Psoas muscle (tissue), 8 donors: ENCODE data around the gene GNRHR. TPM values are rescaled to one million over a fixed set of nuclear protein-coding genes. Genes with fewer than 3 reads are reported as not detected.

Source experiments
- ATAC-seq, 4 donors: fragments of 200-7000 bp; cut with Tn5 transposase; one replicate each; pipeline ENCODE4 v1.9.1; 2020; ENCODE audit warnings: moderate library complexity in 3 of 4, mild to moderate bottlenecking in 2 of 4
- DNase-seq, 2 donors: peaks; one replicate each; pipeline ENCODE4 v3.0.0-alpha.2; 2020
- H3K27ac ChIP-seq: fragments of 200-600 bp; one replicate; pipeline ENCODE4 v1.8.0; 2022
- H3K27me3 ChIP-seq, 3 donors: fragments of 200-600 bp in 1 of 3; one replicate each; pipeline versions ENCODE4 v1.6.1 to v1.8.0; 2013 to 2022; ENCODE audit warnings: low read length in 2 of 3, mild to moderate bottlenecking in 2 of 3, moderate library complexity in 1 of 3; ENCODE audit not compliant: insufficient read depth in 3 of 3
- H3K36me3 ChIP-seq, 2 donors: fragments of 200-600 bp in 1 of 2; one replicate each; pipeline versions ENCODE4 v1.6.1 to v1.8.0; 2013 to 2022; ENCODE audit warnings: low read depth in 1 of 2, mild to moderate bottlenecking in 1 of 2, moderate library complexity in 1 of 2; ENCODE audit not compliant: insufficient read depth in 1 of 2
- H3K4me1 ChIP-seq: fragments of 200-600 bp; one replicate; pipeline ENCODE4 v1.8.0; 2022
- H3K4me3 ChIP-seq: fragments of 200-600 bp; one replicate; pipeline ENCODE4 v1.8.0; 2022; ENCODE audit warnings: mild to moderate bottlenecking
- H3K9me3 ChIP-seq: fragments of 200-600 bp; one replicate; pipeline ENCODE4 v1.8.0; 2022
- WGBS, 3 donors: extraction: QIAGEN DNeasy Blood & Tissue Kit; methylation state at CpG; one replicate each; pipeline versions ENCODE4 v1.1.6 to v1.1.7; 2013; 5-methylcytosine and 5-hydroxymethylcytosine counted together
- intact Hi-C, 2 donors: fragments of 100-400 bp; cut with DNase I; formaldehyde crosslinking; loops; one replicate each; pipeline versions ENCODE4 v1.11.0 to v1.14.2; 2022
- polyA plus RNA-seq, 3 donors: library from polyadenylated mRNA; stranded (reverse); fragments of 200-250 nt; gene quantifications; one replicate each; pipeline ENCODE4 v1.2.3, GENCODE V29; 2013
- total RNA-seq, 4 donors: library from RNA; stranded (reverse); fragmentation: NEBNext Ultra II Directional in 2 of 4; extraction: Animal tissue kit (Norgen Biotek cat#: 25700) in 2 of 4; gene quantifications; one replicate each; pipeline versions ENCODE4 v1.2.1 to v1.2.4, GENCODE V29; 2021 to 2023
- TF ChIP-seq, protein P1 (sequence below): fragments of 200-600 bp; IDR thresholded peaks from one replicate; pipeline ENCODE4 v1.8.0; 2022; ENCODE audit warnings: antibody characterized with exemption
- donor health status: healthy with polysubstance abuse.
- donor health status: DM: no; HTN: no; CAD: no; lungs with moderate emphysema.
- donor health status: Bipolar disorder and iron deficiency.
- donor health status: healthy.
- donor health status: DM: yes; HTN: yes; CAD: no.
- donor health status: DM: no; HTN: no; CAD: no.
- donor health status: DM: no; HTN: no; CAD: no.
- donor health status: DM: yes; HTN: yes; CAD: no.

The GNRHR gene
- total and polyA plus RNA-seq, 7 donors, result not detected

DNA sequence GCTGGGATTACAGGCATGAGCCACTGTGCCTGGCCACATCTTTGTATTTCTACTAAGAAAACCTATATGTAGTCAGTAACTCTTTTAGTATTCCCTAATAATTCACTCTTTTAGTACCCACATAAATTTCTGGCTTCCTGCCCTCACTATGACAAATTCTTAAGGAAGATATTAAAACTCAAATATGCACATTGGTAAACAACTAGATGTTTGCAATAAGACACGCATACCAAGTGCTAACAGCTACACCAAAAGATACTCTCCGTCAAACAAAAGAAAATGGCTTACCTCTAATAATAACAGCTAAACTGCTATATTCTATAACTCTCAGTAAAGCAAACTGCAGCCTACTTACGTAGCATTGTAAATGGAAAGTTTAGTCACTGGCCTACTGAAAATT lies 59.5 kb downstream of the GNRHR start:
- TF ChIP-seq, protein P1, sequence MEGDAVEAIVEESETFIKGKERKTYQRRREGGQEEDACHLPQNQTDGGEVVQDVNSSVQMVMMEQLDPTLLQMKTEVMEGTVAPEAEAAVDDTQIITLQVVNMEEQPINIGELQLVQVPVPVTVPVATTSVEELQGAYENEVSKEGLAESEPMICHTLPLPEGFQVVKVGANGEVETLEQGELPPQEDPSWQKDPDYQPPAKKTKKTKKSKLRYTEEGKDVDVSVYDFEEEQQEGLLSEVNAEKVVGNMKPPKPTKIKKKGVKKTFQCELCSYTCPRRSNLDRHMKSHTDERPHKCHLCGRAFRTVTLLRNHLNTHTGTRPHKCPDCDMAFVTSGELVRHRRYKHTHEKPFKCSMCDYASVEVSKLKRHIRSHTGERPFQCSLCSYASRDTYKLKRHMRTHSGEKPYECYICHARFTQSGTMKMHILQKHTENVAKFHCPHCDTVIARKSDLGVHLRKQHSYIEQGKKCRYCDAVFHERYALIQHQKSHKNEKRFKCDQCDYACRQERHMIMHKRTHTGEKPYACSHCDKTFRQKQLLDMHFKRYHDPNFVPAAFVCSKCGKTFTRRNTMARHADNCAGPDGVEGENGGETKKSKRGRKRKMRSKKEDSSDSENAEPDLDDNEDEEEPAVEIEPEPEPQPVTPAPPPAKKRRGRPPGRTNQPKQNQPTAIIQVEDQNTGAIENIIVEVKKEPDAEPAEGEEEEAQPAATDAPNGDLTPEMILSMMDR, result no peak
- H3K27me3 ChIP-seq, result no peaks in the 10 kb centered on the region
- ATAC-seq, result no peak
- no peak for DNase-seq
- H3K9me3 ChIP-seq, result no peaks in the 10 kb centered on the region
- no peak overlapping the region for H3K4me3 ChIP-seq
- peaks cover 0 to 31% of the 10 kb centered on the region in 2 donors for H3K36me3 ChIP-seq
- 89 to 94% (median 90%) methylated on average over 3 of the region's 3 CpGs for WGBS, 3 donors
- peaks cover 1% of the 10 kb centered on the region for H3K4me1 ChIP-seq
- no peak overlapping the region for H3K27ac ChIP-seq
- intact Hi-C loops, result no loop called here

DNA sequence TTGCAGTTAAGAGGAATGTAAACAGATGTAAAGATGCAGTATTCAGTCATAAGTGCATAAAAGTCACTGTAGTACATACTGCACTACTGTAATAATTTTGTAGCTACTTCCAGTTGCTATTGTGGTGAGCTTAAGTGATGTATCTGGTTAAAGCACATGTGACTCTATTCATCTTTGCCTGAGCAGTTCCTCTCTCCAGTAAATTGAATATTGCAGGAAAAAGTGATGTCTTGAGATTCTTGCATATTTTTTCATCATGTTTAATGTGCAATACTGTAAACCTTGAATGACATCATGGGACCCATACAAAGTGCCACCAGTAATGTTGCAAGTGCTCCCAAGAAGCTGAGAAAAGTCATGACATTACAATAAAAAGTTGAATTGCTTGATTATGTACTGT lies 62.9 kb downstream of the GNRHR start:
- intact Hi-C loops, result no loop called here
- Histone ChIP-seq H3K4me1 (no peaks in the 10 kb centered on the region), H3K27me3 (no peaks in the 10 kb centered on the region), H3K9me3 (no peaks in the 10 kb centered on the region), H3K36me3 (peaks cover 0 to 31% of the 10 kb centered on the region in 2 donors), H3K4me3 (no peak overlapping the region), H3K27ac (no peak overlapping the region)
- TF ChIP-seq, protein P1, result no peak
- ATAC-seq (no peak), DNase-seq (no peak)

Other genes starting within 250 kb of the GNRHR start
- 1 to 10 TPM; 3.5 to 5.6 (median 4.5) TPM for gene CENPC, start 208.9 kb downstream of the GNRHR start, total RNA-seq
- gene CENPC, start 208.9 kb downstream of the GNRHR start, polyA plus RNA-seq, result 1 to 10 TPM; 1.5 to 3.2 (median 2.1) TPM
- under 1 TPM in 1 of 4 donors, not detected in 3; 0.23 TPM for gene STAP1, start 195.7 kb downstream of the GNRHR start, total RNA-seq
- under 1 TPM in 1 of 3 donors, not detected in 2; 0.04 TPM for gene STAP1, start 195.7 kb downstream of the GNRHR start, polyA plus RNA-seq
- 10 to 100 TPM; 12.0 to 37.9 (median 23.8) TPM for gene UBA6, start 53.2 kb downstream of the GNRHR start, total RNA-seq
- 10 to 100 TPM in 1 of 3 donors, 1 to 10 TPM in 2; 3.3 to 14.3 (median 7.5) TPM for gene UBA6, start 53.2 kb downstream of the GNRHR start, polyA plus RNA-seq
- gene TMPRSS11D, start 129.6 kb upstream of the GNRHR start, total RNA-seq, result not detected
- gene TMPRSS11D, start 129.6 kb upstream of the GNRHR start, polyA plus RNA-seq, result under 1 TPM in 1 of 3 donors, not detected in 2; 0.10 TPM
- not detected for gene TMPRSS11A, start 209.1 kb upstream of the GNRHR start, total RNA-seq
- gene TMPRSS11A, start 209.1 kb upstream of the GNRHR start, polyA plus RNA-seq, result not detected